HCT116 (cell line): ENCODE results near the gene RGS7. TPM values are rescaled to one million over a fixed set of nuclear protein-coding genes. Genes with fewer than 3 reads are reported as not detected.

ENCODE experiments used
- ATAC-seq: fragments of 200-7000 bp; cut with Tn5 transposase; 2 replicates; pipeline ENCODE4 v1.9.1; 2020; ENCODE audit warnings: mild to moderate bottlenecking, moderate library complexity
- BruUV-seq: library from RNA; stranded (reverse); fragments of 400-500 nt; replicated peaks from 2 replicates; lab custom pipeline; 2021; lab: Mats Ljungman, UMichigan
- CTCF ChIA-PET: fragments of 300-600 bp; sonication (Branson Sonifier 250); formaldehyde crosslinking; loops from one replicate; lab custom pipeline; 2021; ENCODE audit warnings: antibody characterized with exemption; lab: Charles Lee
- POLR2A ChIA-PET: fragments of 300-600, 350-600 bp; sonication (Branson Sonifier 250); formaldehyde crosslinking; loops from one replicate; lab custom pipeline; 2021; ENCODE audit warnings: antibody characterized with exemption; lab: Charles Lee
- RAD21 ChIA-PET, 2 experiments: fragments of 300-600 bp; sonication (Branson Sonifier 250); formaldehyde crosslinking; loops; one replicate each; lab custom pipeline; 2023; ENCODE audit warnings: low total read pairs in 2 of 2; ENCODE audit not compliant: uncharacterized antibody in 2 of 2, unreplicated experiment in 2 of 2, low non-redundant PET in 1 of 2; lab: Charles Lee
- DNase-seq: peaks from one replicate; pipeline ENCODE4 v3.0.0-alpha.2; 2010; ENCODE audit warnings: low read depth, low spot score
- H2AFZ ChIP-seq: fragments of 200-600 bp; shearing (Covaris generic), sonication (generic); 2 replicates; pipeline ENCODE4 v1.6.1; 2017; ENCODE audit warnings: low read depth, mixed run types, mixed read lengths, antibody characterized with exemption, low read length; ENCODE audit not compliant: poor library complexity, severe bottlenecking
- H3K27ac ChIP-seq: 2 replicates; pipeline ENCODE4 v1.5.1; 2012; ENCODE audit warnings: low read depth, low read length
- H3K27me3 ChIP-seq: fragments of 200-600 bp; sonication (generic); 2 replicates; pipeline ENCODE4 v1.6.1; 2016; ENCODE audit warnings: mixed run types, low read length, mixed read lengths; ENCODE audit not compliant: insufficient read depth
- H3K36me3 ChIP-seq, 2 experiments: fragments of 200-500 bp in 1 of 2; fragments of 200-600 bp in 1 of 2; sonication (Bioruptor generic) in 1 of 2; sonication (generic) in 1 of 2; 2 replicates each; pipeline versions ENCODE4 v1.5.1 to v1.6.1; 2014 to 2016; ENCODE audit warnings: low read length in 2 of 2, inconsistent platforms in 1 of 2, mixed read lengths in 1 of 2, mixed run types in 1 of 2; ENCODE audit not compliant: insufficient read depth in 2 of 2, control insufficient read depth in 1 of 2
- H3K4me1 ChIP-seq, 2 experiments: fragments of 200-600 bp in 1 of 2; sonication (generic) in 1 of 2; 2 replicates each; pipeline versions ENCODE4 v1.5.1 to v1.6.1; 2012 to 2017; ENCODE audit warnings: low read length in 2 of 2, inconsistent platforms in 1 of 2, mild to moderate bottlenecking in 1 of 2, mixed read lengths in 1 of 2, mixed run types in 1 of 2, moderate library complexity in 1 of 2; ENCODE audit not compliant: insufficient read depth in 2 of 2, control insufficient read depth in 1 of 2
- H3K4me2 ChIP-seq: fragments of 200-600 bp; sonication (generic); 2 replicates; pipeline ENCODE4 v1.6.1; 2017; ENCODE audit warnings: mixed run types, low read length, mixed read lengths
- H3K4me3 ChIP-seq, 2 experiments: fragments of 200-600 bp in 1 of 2; sonication (generic) in 1 of 2; replicated peaks in 1 of 2; 2 replicates each; pipeline ENCODE4 v1.5.1; 2011 to 2016; ENCODE audit warnings: low read length in 2 of 2, control low read depth in 1 of 2, low read depth in 1 of 2, mild to moderate bottlenecking in 1 of 2, mixed read lengths in 1 of 2, mixed run types in 1 of 2
- H3K79me2 ChIP-seq: fragments of 200-600 bp; sonication (generic); 2 replicates; pipeline ENCODE4 v1.6.1; 2017; ENCODE audit warnings: mild to moderate bottlenecking, mixed run types, low read length, moderate library complexity, mixed read lengths; ENCODE audit not compliant: insufficient read depth
- H3K9ac ChIP-seq: fragments of 200-600 bp; sonication (generic); 2 replicates; pipeline ENCODE4 v1.6.1; 2016; ENCODE audit warnings: low read length, mixed read lengths
- H3K9me2 ChIP-seq: fragments of 200-600 bp; sonication (generic), shearing (Covaris generic); 2 replicates; pipeline ENCODE4 v1.6.1; 2017; ENCODE audit warnings: mixed run types, mild to moderate bottlenecking, moderate library complexity; ENCODE audit not compliant: insufficient read depth
- H3K9me3 ChIP-seq, 2 experiments: fragments of 200-500 bp in 1 of 2; fragments of 200-600 bp in 1 of 2; sonication (Bioruptor generic) in 1 of 2; sonication (generic) in 1 of 2; 2 replicates each; pipeline ENCODE4 v1.6.1; 2014 to 2017; ENCODE audit warnings: low read length in 2 of 2, mixed read lengths in 2 of 2, inconsistent platforms in 1 of 2, low read depth in 1 of 2, mild to moderate bottlenecking in 1 of 2, mixed run types in 1 of 2, moderate library complexity in 1 of 2; ENCODE audit not compliant: control insufficient read depth in 1 of 2, insufficient read depth in 1 of 2
- H4K20me1 ChIP-seq: fragments of 200-600 bp; sonication (generic), shearing (Covaris generic); 2 replicates; pipeline ENCODE4 v1.6.1; 2017; ENCODE audit warnings: mixed run types, mild to moderate bottlenecking, moderate library complexity; ENCODE audit not compliant: insufficient read depth
- EGR1 ChIP-seq: IDR thresholded peaks from 2 replicates; pipeline ENCODE4 v1.6.1; 2012; ENCODE audit warnings: low read depth
- EZH2phosphoT487 ChIP-seq: fragments of 200-600 bp; IDR thresholded peaks from 2 replicates; pipeline ENCODE4 v1.6.1; 2018; ENCODE audit warnings: antibody characterized with exemption, borderline replicate concordance
- FOSL1 ChIP-seq: IDR thresholded peaks from 2 replicates; pipeline ENCODE4 v1.6.1; 2012; ENCODE audit warnings: low read depth
- JUND ChIP-seq: IDR thresholded peaks from 2 replicates; pipeline ENCODE4 v1.6.1; 2012
- MAX ChIP-seq: IDR thresholded peaks from 2 replicates; pipeline ENCODE4 v1.6.1; 2012
- REST ChIP-seq: IDR thresholded peaks from 2 replicates; pipeline ENCODE4 v1.6.1; 2012; ENCODE audit warnings: low read depth
- SP1 ChIP-seq: IDR thresholded peaks from 2 replicates; pipeline ENCODE4 v1.6.1; 2012; ENCODE audit warnings: low read depth
- TCF7L2 ChIP-seq: IDR thresholded peaks from 2 replicates; pipeline ENCODE4 v1.7.0; 2011; ENCODE audit warnings: borderline replicate concordance, inconsistent platforms; ENCODE audit not compliant: insufficient read depth, insufficient read length; ENCODE audit errors: extremely low read depth
- ZNF274 ChIP-seq: fragments of 200-500 bp; sonication (Bioruptor generic); IDR thresholded peaks from 2 replicates; pipeline ENCODE4 v1.6.1; 2014; ENCODE audit warnings: mild to moderate bottlenecking, low read depth, low read length, inconsistent platforms
- intact Hi-C: fragments of 100-400 bp; cut with micrococcal nuclease; formaldehyde crosslinking; loops from 2 replicates; pipeline ENCODE4 v1.10.0; 2022
- total RNA-seq: library from RNA; stranded (reverse); gene quantifications from one replicate; pipeline ENCODE4 v1.2.1, GENCODE V29; 2021; ENCODE audit not compliant: unreplicated experiment

RGS7 gene
- total RNA-seq, 1 experiment from 2014 or later, result not detected

GRCh38 chr1:241118049-241118448 lies 239.0 kb downstream of the RGS7 start:
- CTCF ChIA-PET, result no interaction called here
- intact Hi-C loops, result no loop called here
- Histone ChIP-seq H3K27ac (no peak overlapping the region), H3K9me2 (no peaks in the 10 kb centered on the region), H2AFZ (no peak overlapping the region), H3K79me2 (no peaks in the 10 kb centered on the region)
- no TSS peak for BruUV-seq
- TF ChIP-seq FOSL1 (no peak), ZNF274 (no peak), MAX (no peak), TCF7L2 (no peak), REST (no peak), EZH2phosphoT487 (no peak), EGR1 (no peak), JUND (no peak), SP1 (no peak)
- TF ChIP-seq, all 23 proteins: peak for 0
- Histone ChIP-seq H3K36me3 (no peaks in the 10 kb centered on the region), H3K9ac (no peak overlapping the region), H3K9me3 (peaks cover 3 to 5% of the 10 kb centered on the region in 2 experiments; a peak in 2 of 4 replicates), H3K4me2 (no peak overlapping the region), H4K20me1 (no peaks in the 10 kb centered on the region), H3K27me3 (no peaks in the 10 kb centered on the region), H3K4me1 (no peaks in the 10 kb centered on the region), H3K4me3 (no peak overlapping the region)
- DNase-seq (no peak), ATAC-seq (no peak)
- POLR2A ChIA-PET, result no interaction called here
- RAD21 ChIA-PET, result no interaction called here
